SK-N-MC (cell line): ENCODE results near the gene WDR20.

Source experiments
- EZH2 ChIP-seq: fragments of 200-600 bp; sonication (generic); IDR thresholded peaks from one replicate; pipeline ENCODE4 v1.6.1; 2017; ENCODE audit warnings: antibody characterized with exemption
- FOXP2 ChIP-seq: optimal IDR thresholded peaks from 2 replicates; pipeline ENCODE3; 2011; ENCODE audit warnings: mild to moderate bottlenecking, moderate library complexity; ENCODE audit not compliant: insufficient read depth; ENCODE audit errors: extremely low read length, control extremely low read depth
- POLR2AphosphoS5 ChIP-seq: IDR thresholded peaks from 2 replicates; pipeline ENCODE4 v1.6.1; 2012; ENCODE audit warnings: mild to moderate bottlenecking, low read depth, low read length, borderline replicate concordance

GRCh38 chr14:102095231-102095870 is 44.3 kb upstream of the WDR20 start:
- TF ChIP-seq EZH2 (no peak), POLR2AphosphoS5 (no peak), FOXP2 (no peak)
